ENCODE results near the gene A2M. TPM values are rescaled to one million over a fixed set of nuclear protein-coding genes. Genes with fewer than 3 reads are reported as not detected.

A2M gene
- total and polyA plus RNA-seq, 2 experiments from 2014 or later: 0.92 TPM; not detected in 1

GRCh38 chr12:9091891-9092598 is 23.7 kb downstream of the A2M start:
- DNase-seq (ENCODE audit: low spot score): no peak
- no peaks in the 10 kb centered on the region for H3K9me3 Mint-ChIP-seq
- H3K4me3 ChIP-seq: no peak overlapping the region
- peak; percentile 66 for ATAC-seq
- no peaks in the 10 kb centered on the region for H3K36me3 Mint-ChIP-seq (ENCODE audit: low read depth)
- no peaks in the 10 kb centered on the region for H3F3A ChIP-seq (replicated peaks; ENCODE audit: low read depth)
- no peak overlapping the region; the same call in 1 of the 2 replicates for H3K27ac ChIP-seq (ENCODE audit: low read depth)
- H2AFZ ChIP-seq: peak overlapping the region; percentile 74; the same call in 1 of the 2 replicates
- H3K27ac Mint-ChIP-seq: 0 out of 2 replicates have a peak overlapping the region, but pooled peaks have one; percentile 41
- H3K27me3 Mint-ChIP-seq (ENCODE audit: insufficient read depth, low read depth, poor library complexity): no peaks in the 10 kb centered on the region
- no peak overlapping the region for H3K4me3 Mint-ChIP-seq
- TF ChIP-seq POLR2AphosphoS5 (IDR thresholded peaks at IDR 0.05; ENCODE audit: low read depth) (no peak), CREB1 (CRISPR knock-in tag; IDR thresholded peaks at IDR 0.05; ENCODE audit: low read depth) (no peak), NANOG (IDR thresholded peaks at IDR 0.05; ENCODE audit: borderline replicate concordance) (no peak), JUNB (IDR thresholded peaks at IDR 0.05; ENCODE audit: unreplicated experiment) (no peak)
- TF ChIP-seq, protein P1, sequence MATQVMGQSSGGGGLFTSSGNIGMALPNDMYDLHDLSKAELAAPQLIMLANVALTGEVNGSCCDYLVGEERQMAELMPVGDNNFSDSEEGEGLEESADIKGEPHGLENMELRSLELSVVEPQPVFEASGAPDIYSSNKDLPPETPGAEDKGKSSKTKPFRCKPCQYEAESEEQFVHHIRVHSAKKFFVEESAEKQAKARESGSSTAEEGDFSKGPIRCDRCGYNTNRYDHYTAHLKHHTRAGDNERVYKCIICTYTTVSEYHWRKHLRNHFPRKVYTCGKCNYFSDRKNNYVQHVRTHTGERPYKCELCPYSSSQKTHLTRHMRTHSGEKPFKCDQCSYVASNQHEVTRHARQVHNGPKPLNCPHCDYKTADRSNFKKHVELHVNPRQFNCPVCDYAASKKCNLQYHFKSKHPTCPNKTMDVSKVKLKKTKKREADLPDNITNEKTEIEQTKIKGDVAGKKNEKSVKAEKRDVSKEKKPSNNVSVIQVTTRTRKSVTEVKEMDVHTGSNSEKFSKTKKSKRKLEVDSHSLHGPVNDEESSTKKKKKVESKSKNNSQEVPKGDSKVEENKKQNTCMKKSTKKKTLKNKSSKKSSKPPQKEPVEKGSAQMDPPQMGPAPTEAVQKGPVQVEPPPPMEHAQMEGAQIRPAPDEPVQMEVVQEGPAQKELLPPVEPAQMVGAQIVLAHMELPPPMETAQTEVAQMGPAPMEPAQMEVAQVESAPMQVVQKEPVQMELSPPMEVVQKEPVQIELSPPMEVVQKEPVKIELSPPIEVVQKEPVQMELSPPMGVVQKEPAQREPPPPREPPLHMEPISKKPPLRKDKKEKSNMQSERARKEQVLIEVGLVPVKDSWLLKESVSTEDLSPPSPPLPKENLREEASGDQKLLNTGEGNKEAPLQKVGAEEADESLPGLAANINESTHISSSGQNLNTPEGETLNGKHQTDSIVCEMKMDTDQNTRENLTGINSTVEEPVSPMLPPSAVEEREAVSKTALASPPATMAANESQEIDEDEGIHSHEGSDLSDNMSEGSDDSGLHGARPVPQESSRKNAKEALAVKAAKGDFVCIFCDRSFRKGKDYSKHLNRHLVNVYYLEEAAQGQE (IDR thresholded peaks at IDR 0.05; ENCODE audit: unreplicated experiment): no peak
- H3K79me2 ChIP-seq (replicated peaks; ENCODE audit: insufficient read depth): no peaks in the 10 kb centered on the region
- H3K4me2 ChIP-seq: no peak overlapping the region
- H3K4me1 ChIP-seq (ENCODE audit: insufficient read depth): peaks cover 4% of the 10 kb centered on the region
- no peaks in the 10 kb centered on the region for H3K9me2 ChIP-seq (ENCODE audit: insufficient read depth)
- H3K4me1 Mint-ChIP-seq: peaks cover 8% of the 10 kb centered on the region; the same call in 1 of the 3 replicates
- no peaks in the 10 kb centered on the region for H4K20me1 ChIP-seq (replicated peaks; ENCODE audit: insufficient read depth)
- no peaks in the 10 kb centered on the region for H3K27me3 ChIP-seq (ENCODE audit: insufficient read depth)
- H3K36me3 ChIP-seq (ENCODE audit: insufficient read depth): no peaks in the 10 kb centered on the region

GRCh38 chr12:9090220-9090619 is 25.5 kb downstream of the A2M start:
- ATAC-seq: no peak
- H3K4me1 ChIP-seq (ENCODE audit: insufficient read depth): peaks cover 4% of the 10 kb centered on the region
- no peaks in the 10 kb centered on the region for H3K27me3 Mint-ChIP-seq (ENCODE audit: insufficient read depth, low read depth, poor library complexity)
- H3K4me2 ChIP-seq: no peak overlapping the region
- H3K9me2 ChIP-seq (ENCODE audit: insufficient read depth): no peaks in the 10 kb centered on the region
- H3K4me1 Mint-ChIP-seq: peaks cover 8% of the 10 kb centered on the region; the same call in 1 of the 3 replicates
- no peaks in the 10 kb centered on the region for H4K20me1 ChIP-seq (replicated peaks; ENCODE audit: insufficient read depth)
- TF ChIP-seq CREB1 (CRISPR knock-in tag; IDR thresholded peaks at IDR 0.05; ENCODE audit: low read depth) (no peak), POLR2AphosphoS5 (IDR thresholded peaks at IDR 0.05; ENCODE audit: low read depth) (no peak), ETS1 (IDR thresholded peaks at IDR 0.05) (no peak), JUNB (IDR thresholded peaks at IDR 0.05; ENCODE audit: unreplicated experiment) (no peak)
- no peak overlapping the region for H3K27ac Mint-ChIP-seq
- no peak overlapping the region for H3K27ac ChIP-seq (ENCODE audit: low read depth)
- no peaks in the 10 kb centered on the region for H3F3A ChIP-seq (replicated peaks; ENCODE audit: low read depth)
- H3K9me3 Mint-ChIP-seq: no peaks in the 10 kb centered on the region
- no peak overlapping the region for H3K4me3 ChIP-seq
- H3K36me3 Mint-ChIP-seq (ENCODE audit: low read depth): no peaks in the 10 kb centered on the region
- DNase-seq (ENCODE audit: low spot score): no peak
- no peak overlapping the region for H3K4me3 Mint-ChIP-seq
- H3K36me3 ChIP-seq (ENCODE audit: insufficient read depth): no peaks in the 10 kb centered on the region
- no peak overlapping the region for H2AFZ ChIP-seq
- H3K27me3 ChIP-seq (ENCODE audit: insufficient read depth): no peaks in the 10 kb centered on the region
- no peaks in the 10 kb centered on the region for H3K79me2 ChIP-seq (replicated peaks; ENCODE audit: insufficient read depth)

Measured in GM23338 (cell line).